H9 (cell line): ENCODE measurements around the gene TTF2. TPM values are rescaled to one million over a fixed set of nuclear protein-coding genes. Genes with fewer than 3 reads are reported as not detected.

ENCODE experiments used
- DNase-seq: peaks from one replicate; pipeline ENCODE4 v3.0.0-alpha.2; 2017
- H2AFZ ChIP-seq: one replicate; pipeline ENCODE4 v1.6.1; 2013; ENCODE audit warnings: mild to moderate bottlenecking, low read length, control low read depth, moderate library complexity
- H2AK5ac ChIP-seq: 2 replicates; pipeline ENCODE4 v1.6.1; 2013; ENCODE audit warnings: low read length, control low read depth, mixed read lengths; ENCODE audit not compliant: insufficient read length
- H2BK120ac ChIP-seq: one replicate; pipeline ENCODE4 v1.6.1; 2013; ENCODE audit warnings: low read depth, mild to moderate bottlenecking, low read length, control low read depth, inconsistent platforms; ENCODE audit not compliant: poor library complexity, severe bottlenecking
- H2BK12ac ChIP-seq: 2 replicates; pipeline ENCODE4 v1.6.1; 2013; ENCODE audit warnings: low read length, control low read depth, mixed read lengths, low read depth; ENCODE audit not compliant: insufficient read length
- H2BK15ac ChIP-seq: 2 replicates; pipeline ENCODE4 v1.6.1; 2013; ENCODE audit warnings: low read depth, low read length, control low read depth
- H2BK20ac ChIP-seq: one replicate; pipeline ENCODE4 v1.6.1; 2013; ENCODE audit warnings: low read depth, mild to moderate bottlenecking, low read length, control low read depth, inconsistent platforms; ENCODE audit not compliant: poor library complexity, severe bottlenecking
- H2BK5ac ChIP-seq: 2 replicates; pipeline ENCODE4 v1.6.1; 2013; ENCODE audit warnings: low read length, control low read depth, mixed read lengths; ENCODE audit not compliant: insufficient read length
- H3K14ac ChIP-seq: 2 replicates; pipeline ENCODE4 v1.6.1; 2013; ENCODE audit warnings: low read length, control low read depth; ENCODE audit not compliant: insufficient read depth
- H3K18ac ChIP-seq: 2 replicates; pipeline ENCODE4 v1.6.1; 2013; ENCODE audit warnings: low read depth, mild to moderate bottlenecking, mixed read lengths, low read length, control low read depth; ENCODE audit not compliant: insufficient read length
- H3K23ac ChIP-seq: 2 replicates; pipeline ENCODE4 v1.6.1; 2013; ENCODE audit warnings: low read length, control low read depth, mixed read lengths, low read depth; ENCODE audit not compliant: insufficient read length
- H3K23me2 ChIP-seq: 2 replicates; pipeline ENCODE4 v1.6.1; 2013; ENCODE audit warnings: low read depth, mild to moderate bottlenecking, mixed read lengths, low read length, control low read depth; ENCODE audit not compliant: insufficient read length, poor library complexity, severe bottlenecking
- H3K27ac ChIP-seq: 2 replicates; pipeline ENCODE4 v1.5.1; 2013; ENCODE audit warnings: low read length, control low read depth, mixed read lengths, low read depth; ENCODE audit not compliant: insufficient read length
- H3K27me3 ChIP-seq: 2 replicates; pipeline ENCODE4 v1.6.1; 2013; ENCODE audit warnings: low read length, control low read depth, inconsistent platforms; ENCODE audit not compliant: insufficient read depth
- H3K4ac ChIP-seq: 2 replicates; pipeline ENCODE4 v1.6.1; 2013; ENCODE audit warnings: low read depth, mild to moderate bottlenecking, control low read depth, inconsistent platforms, low read length, moderate library complexity
- H3K4me1 ChIP-seq: 2 replicates; pipeline ENCODE4 v1.6.1; 2013; ENCODE audit warnings: low read length, control low read depth, inconsistent platforms; ENCODE audit not compliant: insufficient read depth
- H3K4me2 ChIP-seq: 2 replicates; pipeline ENCODE4 v1.6.1; 2013; ENCODE audit warnings: low read length, control low read depth, mixed read lengths; ENCODE audit not compliant: insufficient read length, insufficient read depth
- H3K56ac ChIP-seq: 2 replicates; pipeline ENCODE4 v1.6.1; 2013; ENCODE audit warnings: low read depth, mild to moderate bottlenecking, mixed read lengths, low read length, control low read depth; ENCODE audit not compliant: insufficient read length
- H3K79me1 ChIP-seq: 2 replicates; pipeline ENCODE4 v1.6.1; 2013; ENCODE audit warnings: low read depth, mild to moderate bottlenecking, moderate library complexity, low read length, control low read depth, inconsistent platforms; ENCODE audit not compliant: insufficient read depth, poor library complexity, severe bottlenecking
- H3K79me2 ChIP-seq: 2 replicates; pipeline ENCODE4 v1.6.1; 2013; ENCODE audit warnings: low read length, control low read depth, inconsistent platforms; ENCODE audit not compliant: insufficient read depth
- H3K9ac ChIP-seq: 2 replicates; pipeline ENCODE4 v1.6.1; 2013; ENCODE audit warnings: low read length, control low read depth, mixed read lengths; ENCODE audit not compliant: insufficient read length; ENCODE audit errors: extremely low read depth
- H3K9me3 ChIP-seq: one replicate; pipeline ENCODE4 v1.6.1; 2013; ENCODE audit warnings: low read depth, low read length, inconsistent platforms; ENCODE audit not compliant: control insufficient read depth
- H3T11ph ChIP-seq: one replicate; pipeline ENCODE4 v1.6.1; 2013; ENCODE audit warnings: mild to moderate bottlenecking, low read length, control low read depth, inconsistent platforms
- H4K20me1 ChIP-seq: one replicate; pipeline ENCODE4 v1.6.1; 2013; ENCODE audit not compliant: control insufficient read depth, insufficient read length, insufficient read depth
- H4K5ac ChIP-seq: 2 replicates; pipeline ENCODE4 v1.6.1; 2013; ENCODE audit warnings: low read depth, mild to moderate bottlenecking, mixed read lengths, low read length, control low read depth; ENCODE audit not compliant: insufficient read length
- H4K8ac ChIP-seq: replicated peaks from 2 replicates; pipeline ENCODE4 v1.6.1; 2013; ENCODE audit warnings: low read length, control low read depth, mixed read lengths, low read depth; ENCODE audit not compliant: insufficient read length
- H4K91ac ChIP-seq: 2 replicates; pipeline ENCODE4 v1.6.1; 2013; ENCODE audit warnings: low read depth, mild to moderate bottlenecking, moderate library complexity, mixed read lengths, low read length, control low read depth; ENCODE audit not compliant: insufficient read length
- H3K27ac Mint-ChIP-seq, 3 experiments: 2 replicates in 2 of 3; 3 replicates in 1 of 3; pipeline ENCODE4 v1.8.0; 2020 to 2021; ENCODE audit warnings: mixed read lengths in 3 of 3, mild to moderate bottlenecking in 1 of 3, moderate library complexity in 1 of 3
- H3K27me3 Mint-ChIP-seq: 2 replicates; pipeline ENCODE4 v1.8.0; 2021; ENCODE audit warnings: low read depth, mild to moderate bottlenecking, moderate library complexity, mixed read lengths
- H3K36me3 Mint-ChIP-seq, 3 experiments: 2 replicates in 2 of 3; 3 replicates in 1 of 3; pipeline ENCODE4 v1.8.0; 2020 to 2021; ENCODE audit warnings: low read depth in 3 of 3, mixed read lengths in 3 of 3; ENCODE audit not compliant: insufficient read depth in 1 of 3
- H3K4me1 Mint-ChIP-seq, 2 experiments: 2 replicates each; pipeline ENCODE4 v1.8.0; 2020; ENCODE audit warnings: mixed read lengths in 2 of 2
- H3K4me3 Mint-ChIP-seq, 2 experiments: 2 replicates in 1 of 2; 3 replicates in 1 of 2; pipeline ENCODE4 v1.8.0; 2020 to 2021; ENCODE audit warnings: mild to moderate bottlenecking in 2 of 2, mixed read lengths in 2 of 2, moderate library complexity in 1 of 2
- H3K9me3 Mint-ChIP-seq, 2 experiments: 2 replicates in 1 of 2; 3 replicates in 1 of 2; pipeline ENCODE4 v1.8.0; 2020; ENCODE audit warnings: mild to moderate bottlenecking in 2 of 2, mixed read lengths in 2 of 2, moderate library complexity in 1 of 2
- CTCF ChIP-seq: fragments of 200-600 bp; sonication (generic); conservative IDR thresholded peaks from 3 replicates; pipeline ENCODE4 v1.8.0; 2021; ENCODE audit warnings: antibody characterized with exemption, mild to moderate bottlenecking
- WGBS: extraction: QIAGEN DNeasy Blood & Tissue Kit; methylation state at CpG from one replicate; pipeline ENCODE4 v1.1.7; 2013; ENCODE audit warnings: missing lambda C conversion rate, low lambda C conversion rate, mixed read lengths; ENCODE audit not compliant: insufficient read length; ENCODE audit errors: extremely low coverage; 5-methylcytosine and 5-hydroxymethylcytosine counted together
- total RNA-seq: library from RNA; stranded (reverse); gene quantifications from 2 replicates; pipeline ENCODE4 v1.2.1, GENCODE V29; 2021

The TTF2 gene
- total RNA-seq, 1 experiment from 2014 or later, result 86.4 TPM

DNA sequence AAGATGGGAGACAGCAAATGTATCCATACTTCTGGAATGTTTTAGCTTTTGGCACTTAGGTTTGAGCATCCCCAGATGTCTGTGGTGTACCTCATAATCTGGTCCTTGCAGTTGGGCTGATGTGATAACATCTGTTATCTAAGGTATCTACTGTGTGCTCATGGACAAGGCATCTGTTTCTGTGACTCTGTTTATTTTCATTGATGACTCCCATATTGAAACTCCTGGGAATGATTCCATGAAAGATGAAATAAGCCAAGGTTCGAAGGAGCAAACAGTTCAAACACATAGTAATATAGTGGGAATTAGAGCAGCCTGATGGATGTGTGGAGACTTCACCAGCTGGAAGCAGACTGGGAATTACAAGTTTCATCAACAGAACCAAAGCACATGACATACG, 82.1 kb downstream of the TTF2 start:
- H3K27ac ChIP-seq, result no peak overlapping the region
- no peak overlapping the region for H3K14ac ChIP-seq
- WGBS, result no CpG with 5 or more reads among the region's 2 CpGs
- Mint-ChIP-seq H3K4me1 (peaks cover 22% of the 10 kb centered on the region in 2 experiments), H3K27me3 (no peaks in the 10 kb centered on the region), H3K4me3 (no peak overlapping the region), H3K9me3 (no peaks in the 10 kb centered on the region), H3K36me3 (no peaks in the 10 kb centered on the region), H3K27ac (no peak overlapping the region)
- no peak overlapping the region for H2AFZ ChIP-seq
- no peak overlapping the region for H3K56ac ChIP-seq
- no peak overlapping the region for H2BK5ac ChIP-seq
- H2BK15ac ChIP-seq, result no peak overlapping the region
- H3K9ac ChIP-seq, result no peak overlapping the region
- no peak overlapping the region for H2BK120ac ChIP-seq
- H4K20me1 ChIP-seq, result no peaks in the 10 kb centered on the region
- peaks cover 3% of the 10 kb centered on the region; the same call in 1 of the 2 replicates for H3K4me1 ChIP-seq
- no peak for DNase-seq
- H2BK12ac ChIP-seq, result no peak overlapping the region
- no peak overlapping the region for H3K23ac ChIP-seq
- H4K5ac ChIP-seq, result no peak overlapping the region
- H3K4me2 ChIP-seq, result no peak overlapping the region
- H3K23me2 ChIP-seq, result no peaks in the 10 kb centered on the region
- H3K79me1 ChIP-seq, result no peaks in the 10 kb centered on the region
- no peak overlapping the region for H3K18ac ChIP-seq
- H3K4ac ChIP-seq, result no peak overlapping the region
- no peak for TF ChIP-seq CTCF
- H3K79me2 ChIP-seq, result no peaks in the 10 kb centered on the region
- no peak overlapping the region for H4K91ac ChIP-seq
- H3T11ph ChIP-seq, result no peak overlapping the region
- H2BK20ac ChIP-seq, result no peak overlapping the region
- no peak overlapping the region for H2AK5ac ChIP-seq
- no peak overlapping the region for H4K8ac ChIP-seq
- H3K27me3 ChIP-seq, result no peaks in the 10 kb centered on the region
- H3K9me3 ChIP-seq, result no peaks in the 10 kb centered on the region
